ENCODE results near the gene MSANTD2.

Gene MSANTD2

DNA sequence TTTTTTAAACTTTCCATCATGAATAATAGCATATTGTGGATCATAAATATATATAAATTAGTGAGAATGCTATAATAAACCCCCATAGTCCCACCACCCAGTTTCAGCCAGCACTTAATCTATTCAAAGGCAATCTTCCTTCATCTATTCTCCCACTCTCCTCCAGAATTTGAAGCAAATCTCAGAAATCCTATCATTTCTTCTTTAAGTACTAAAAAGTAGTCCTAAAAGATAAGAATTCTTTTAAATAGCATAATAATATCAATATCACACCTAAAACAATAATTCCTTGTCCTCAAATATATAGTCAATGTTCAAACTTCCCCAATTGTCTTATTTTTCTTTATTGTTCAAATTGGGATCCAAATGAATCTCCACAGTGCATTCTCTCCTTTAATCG, 40.5 kb upstream of the MSANTD2 start:
- no peak for ATAC-seq
- TF ChIP-seq ISL1 (CRISPR knock-in tag; IDR thresholded peaks at IDR 0.05) (no peak), GLIS3 (CRISPR knock-in tag; IDR thresholded peaks at IDR 0.05) (no peak), BACH2 (CRISPR knock-in tag; IDR thresholded peaks at IDR 0.05; ENCODE audit: borderline replicate concordance) (no peak), ZNF565 (CRISPR knock-in tag; conservative IDR thresholded peaks at IDR 0.05; ENCODE audit: low read depth) (no peak), PPARA (CRISPR knock-in tag; IDR thresholded peaks at IDR 0.05; ENCODE audit: borderline replicate concordance) (no peak), ZC3H10 (CRISPR knock-in tag; IDR thresholded peaks at IDR 0.05) (no peak)
- TF ChIP-seq, protein P1, sequence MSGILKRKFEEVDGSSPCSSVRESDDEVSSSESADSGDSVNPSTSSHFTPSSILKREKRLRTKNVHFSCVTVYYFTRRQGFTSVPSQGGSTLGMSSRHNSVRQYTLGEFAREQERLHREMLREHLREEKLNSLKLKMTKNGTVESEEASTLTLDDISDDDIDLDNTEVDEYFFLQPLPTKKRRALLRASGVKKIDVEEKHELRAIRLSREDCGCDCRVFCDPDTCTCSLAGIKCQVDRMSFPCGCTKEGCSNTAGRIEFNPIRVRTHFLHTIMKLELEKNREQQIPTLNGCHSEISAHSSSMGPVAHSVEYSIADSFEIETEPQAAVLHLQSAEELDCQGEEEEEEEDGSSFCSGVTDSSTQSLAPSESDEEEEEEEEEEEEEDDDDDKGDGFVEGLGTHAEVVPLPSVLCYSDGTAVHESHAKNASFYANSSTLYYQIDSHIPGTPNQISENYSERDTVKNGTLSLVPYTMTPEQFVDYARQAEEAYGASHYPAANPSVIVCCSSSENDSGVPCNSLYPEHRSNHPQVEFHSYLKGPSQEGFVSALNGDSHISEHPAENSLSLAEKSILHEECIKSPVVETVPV (CRISPR knock-in tag; IDR thresholded peaks at IDR 0.05) = no peak

DNA sequence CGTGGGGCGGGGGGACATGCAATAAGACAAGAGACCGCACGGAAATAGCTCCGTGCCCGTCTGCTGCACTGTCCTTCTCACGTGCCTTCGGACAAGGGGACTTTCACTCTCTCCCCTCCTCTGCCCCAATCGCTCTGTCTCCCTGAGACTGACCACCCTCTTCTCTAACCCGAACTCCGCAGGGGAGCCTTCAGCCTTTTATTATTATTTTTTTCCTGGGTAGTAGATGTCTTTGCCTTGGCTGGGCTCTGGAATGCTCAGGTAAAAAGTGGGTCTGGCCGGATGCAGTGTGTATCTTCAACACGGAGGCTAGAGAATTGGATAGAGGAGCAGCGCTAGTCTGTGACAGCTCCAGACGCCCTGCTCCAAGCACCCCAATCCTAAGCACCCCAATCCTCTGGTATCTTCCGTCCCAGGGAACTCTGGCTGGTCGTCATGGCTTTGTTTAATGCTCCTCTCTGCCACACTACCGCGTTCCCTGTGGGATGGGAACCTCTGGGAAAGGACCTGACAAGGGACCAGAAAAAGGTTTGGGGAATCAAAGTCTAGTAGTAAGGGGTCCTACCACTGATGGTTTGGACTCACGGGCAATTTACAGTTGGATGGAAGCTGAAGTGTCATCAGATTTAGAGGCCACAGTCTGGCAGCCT, 39.9 kb upstream of the MSANTD2 start:
- no peak for ATAC-seq
- TF ChIP-seq ZC3H10 (CRISPR knock-in tag; IDR thresholded peaks at IDR 0.05) (no peak), ZNF565 (CRISPR knock-in tag; conservative IDR thresholded peaks at IDR 0.05; ENCODE audit: low read depth) (no peak)
- TF ChIP-seq, protein P2, sequence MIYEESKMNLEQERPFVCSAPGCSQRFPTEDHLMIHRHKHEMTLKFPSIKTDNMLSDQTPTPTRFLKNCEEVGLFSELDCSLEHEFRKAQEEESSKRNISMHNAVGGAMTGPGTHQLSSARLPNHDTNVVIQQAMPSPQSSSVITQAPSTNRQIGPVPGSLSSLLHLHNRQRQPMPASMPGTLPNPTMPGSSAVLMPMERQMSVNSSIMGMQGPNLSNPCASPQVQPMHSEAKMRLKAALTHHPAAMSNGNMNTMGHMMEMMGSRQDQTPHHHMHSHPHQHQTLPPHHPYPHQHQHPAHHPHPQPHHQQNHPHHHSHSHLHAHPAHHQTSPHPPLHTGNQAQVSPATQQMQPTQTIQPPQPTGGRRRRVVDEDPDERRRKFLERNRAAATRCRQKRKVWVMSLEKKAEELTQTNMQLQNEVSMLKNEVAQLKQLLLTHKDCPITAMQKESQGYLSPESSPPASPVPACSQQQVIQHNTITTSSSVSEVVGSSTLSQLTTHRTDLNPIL (CRISPR knock-in tag; IDR thresholded peaks at IDR 0.05; ENCODE audit: low read depth) = no peak

DNA sequence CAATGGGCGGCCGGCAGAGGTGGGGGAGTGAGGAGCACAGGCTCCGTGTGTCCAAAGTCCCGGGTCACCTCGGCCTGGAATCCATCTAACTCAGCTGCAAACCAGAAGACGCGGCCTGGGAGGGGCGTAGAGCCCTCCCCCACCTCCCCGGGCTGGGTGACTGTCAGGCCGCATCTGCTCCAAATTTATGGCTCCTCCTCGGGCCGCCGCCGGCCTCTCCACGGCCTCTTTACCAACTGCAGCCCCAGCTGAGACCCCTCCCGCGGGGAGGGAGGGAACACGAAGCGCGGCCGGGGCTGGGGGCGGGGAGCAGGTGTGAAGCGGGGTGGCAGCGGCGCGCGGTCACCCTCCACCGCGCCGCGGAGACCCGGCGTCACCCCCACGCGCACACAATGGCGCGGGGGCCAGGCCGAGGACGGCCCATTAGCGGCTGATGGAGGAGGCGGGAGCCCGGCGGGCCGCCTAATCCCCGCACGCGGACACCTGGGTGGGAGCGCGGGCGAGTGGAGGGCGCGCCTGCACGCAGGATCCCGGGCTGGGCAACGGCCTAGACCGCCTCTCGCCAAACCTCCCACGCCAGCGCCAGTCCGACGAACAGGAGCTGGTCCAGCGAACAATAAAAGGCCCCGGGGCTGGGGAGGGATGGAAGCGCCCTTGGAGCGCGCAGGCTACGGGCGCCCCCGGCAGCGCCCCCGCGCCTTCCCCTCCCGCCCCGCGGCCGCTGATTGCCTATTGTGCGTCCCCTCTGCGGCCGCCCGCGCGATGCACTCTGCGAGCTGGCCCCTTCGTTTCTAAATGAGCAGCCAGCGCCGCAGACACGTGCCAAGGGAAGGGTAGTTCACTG, 39.1 kb upstream of the MSANTD2 start:
- TF ChIP-seq ZNF70 (CRISPR knock-in tag; IDR thresholded peaks at IDR 0.05) (no peak), RARB (CRISPR knock-in tag; IDR thresholded peaks at IDR 0.05) (no peak)
- no peak for ATAC-seq

DNA sequence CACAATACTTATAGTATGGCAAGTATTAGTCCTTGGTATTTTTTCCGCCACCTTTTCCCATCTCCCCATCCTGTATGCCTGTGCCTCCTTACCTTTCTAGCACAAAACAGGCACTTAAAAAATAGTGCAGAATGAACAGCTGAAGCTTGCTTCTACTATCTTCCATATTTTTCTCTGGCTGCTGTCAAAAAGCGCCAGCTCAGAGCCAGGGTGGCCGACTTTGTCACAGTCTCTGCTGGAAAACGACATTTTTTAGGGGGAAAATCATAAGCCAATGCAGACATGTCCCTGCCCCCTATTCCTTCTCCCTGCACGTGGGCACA, 38.6 kb upstream of the MSANTD2 start:
- ATAC-seq = no peak
- TF ChIP-seq RARB (CRISPR knock-in tag; IDR thresholded peaks at IDR 0.05) (no peak), BACH2 (CRISPR knock-in tag; IDR thresholded peaks at IDR 0.05; ENCODE audit: borderline replicate concordance) (no peak), ZNF565 (CRISPR knock-in tag; conservative IDR thresholded peaks at IDR 0.05; ENCODE audit: low read depth) (no peak), OSR1 (CRISPR knock-in tag; IDR thresholded peaks at IDR 0.05) (no peak), ESRRG (CRISPR knock-in tag; IDR thresholded peaks at IDR 0.05) (no peak), CSDC2 (CRISPR knock-in tag; IDR thresholded peaks at IDR 0.05) (no peak), ZNF8 (CRISPR knock-in tag; IDR thresholded peaks at IDR 0.05) (no peak), ISL1 (CRISPR knock-in tag; IDR thresholded peaks at IDR 0.05) (no peak), ZNF70 (CRISPR knock-in tag; IDR thresholded peaks at IDR 0.05) (no peak), GLIS3 (CRISPR knock-in tag; IDR thresholded peaks at IDR 0.05) (no peak), TCF4 (CRISPR knock-in tag; IDR thresholded peaks at IDR 0.05; ENCODE audit: borderline replicate concordance) (no peak), ARNTL (CRISPR knock-in tag; IDR thresholded peaks at IDR 0.05; ENCODE audit: borderline replicate concordance, low read depth) (no peak), SNAI2 (CRISPR knock-in tag; IDR thresholded peaks at IDR 0.05) (no peak), ZC3H10 (CRISPR knock-in tag; IDR thresholded peaks at IDR 0.05) (no peak), ZFP30 (CRISPR knock-in tag; IDR thresholded peaks at IDR 0.05) (no peak)
- TF ChIP-seq, protein P1 (CRISPR knock-in tag; IDR thresholded peaks at IDR 0.05) = no peak
- TF ChIP-seq, protein P3, sequence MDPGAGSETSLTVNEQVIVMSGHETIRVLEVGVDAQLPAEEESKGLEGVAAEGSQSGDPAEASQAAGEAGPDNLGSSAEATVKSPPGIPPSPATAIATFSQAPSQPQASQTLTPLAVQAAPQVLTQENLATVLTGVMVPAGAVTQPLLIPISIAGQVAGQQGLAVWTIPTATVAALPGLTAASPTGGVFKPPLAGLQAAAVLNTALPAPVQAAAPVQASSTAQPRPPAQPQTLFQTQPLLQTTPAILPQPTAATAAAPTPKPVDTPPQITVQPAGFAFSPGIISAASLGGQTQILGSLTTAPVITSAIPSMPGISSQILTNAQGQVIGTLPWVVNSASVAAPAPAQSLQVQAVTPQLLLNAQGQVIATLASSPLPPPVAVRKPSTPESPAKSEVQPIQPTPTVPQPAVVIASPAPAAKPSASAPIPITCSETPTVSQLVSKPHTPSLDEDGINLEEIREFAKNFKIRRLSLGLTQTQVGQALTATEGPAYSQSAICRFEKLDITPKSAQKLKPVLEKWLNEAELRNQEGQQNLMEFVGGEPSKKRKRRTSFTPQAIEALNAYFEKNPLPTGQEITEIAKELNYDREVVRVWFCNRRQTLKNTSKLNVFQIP (CRISPR knock-in tag; IDR thresholded peaks at IDR 0.05; ENCODE audit: borderline replicate concordance, low read depth) = no peak
- TF ChIP-seq, protein P4, sequence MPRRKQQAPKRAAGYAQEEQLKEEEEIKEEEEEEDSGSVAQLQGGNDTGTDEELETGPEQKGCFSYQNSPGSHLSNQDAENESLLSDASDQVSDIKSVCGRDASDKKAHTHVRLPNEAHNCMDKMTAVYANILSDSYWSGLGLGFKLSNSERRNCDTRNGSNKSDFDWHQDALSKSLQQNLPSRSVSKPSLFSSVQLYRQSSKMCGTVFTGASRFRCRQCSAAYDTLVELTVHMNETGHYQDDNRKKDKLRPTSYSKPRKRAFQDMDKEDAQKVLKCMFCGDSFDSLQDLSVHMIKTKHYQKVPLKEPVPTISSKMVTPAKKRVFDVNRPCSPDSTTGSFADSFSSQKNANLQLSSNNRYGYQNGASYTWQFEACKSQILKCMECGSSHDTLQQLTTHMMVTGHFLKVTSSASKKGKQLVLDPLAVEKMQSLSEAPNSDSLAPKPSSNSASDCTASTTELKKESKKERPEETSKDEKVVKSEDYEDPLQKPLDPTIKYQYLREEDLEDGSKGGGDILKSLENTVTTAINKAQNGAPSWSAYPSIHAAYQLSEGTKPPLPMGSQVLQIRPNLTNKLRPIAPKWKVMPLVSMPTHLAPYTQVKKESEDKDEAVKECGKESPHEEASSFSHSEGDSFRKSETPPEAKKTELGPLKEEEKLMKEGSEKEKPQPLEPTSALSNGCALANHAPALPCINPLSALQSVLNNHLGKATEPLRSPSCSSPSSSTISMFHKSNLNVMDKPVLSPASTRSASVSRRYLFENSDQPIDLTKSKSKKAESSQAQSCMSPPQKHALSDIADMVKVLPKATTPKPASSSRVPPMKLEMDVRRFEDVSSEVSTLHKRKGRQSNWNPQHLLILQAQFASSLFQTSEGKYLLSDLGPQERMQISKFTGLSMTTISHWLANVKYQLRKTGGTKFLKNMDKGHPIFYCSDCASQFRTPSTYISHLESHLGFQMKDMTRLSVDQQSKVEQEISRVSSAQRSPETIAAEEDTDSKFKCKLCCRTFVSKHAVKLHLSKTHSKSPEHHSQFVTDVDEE (CRISPR knock-in tag; IDR thresholded peaks at IDR 0.05) = no peak

Data from SK-N-SH treated with all-trans-retinoic acid at 6 μM for 48 hours (cell line).